DND-41 (cell line): ENCODE data around the gene IDS.
"Not testable (repeated sequence)": the region's sequence is repeated elsewhere in the genome, so short reads cannot be mapped to it uniquely, and the experiment has no call there.

Experiments
- ATAC-seq: fragments of 200-7000 bp; cut with Tn5 transposase; 3 replicates; pipeline ENCODE4 v1.9.1; 2021; ENCODE audit warnings: low read depth; ENCODE audit not compliant: insufficient read depth
- DNase-seq: peaks from one replicate; pipeline ENCODE4 v3.0.0-alpha.2; 2020
- H2AFZ ChIP-seq: 2 replicates; pipeline ENCODE4 v1.6.0; 2012; ENCODE audit warnings: low read depth, low read length
- H3K27ac ChIP-seq: 2 replicates; pipeline ENCODE4 v1.5.1; 2012; ENCODE audit warnings: low read length, inconsistent platforms
- H3K27me3 ChIP-seq: fragments of 200-600 bp; sonication (generic); 2 replicates; pipeline ENCODE4 v1.6.0; 2012; ENCODE audit warnings: low read length, mild to moderate bottlenecking, inconsistent platforms; ENCODE audit not compliant: insufficient read depth, poor library complexity
- H3K36me3 ChIP-seq: 2 replicates; pipeline ENCODE4 v1.5.1; 2012; ENCODE audit warnings: low read length, inconsistent platforms; ENCODE audit not compliant: insufficient read depth
- H3K4me1 ChIP-seq: 2 replicates; pipeline ENCODE4 v1.5.1; 2012; ENCODE audit warnings: mild to moderate bottlenecking, low read length; ENCODE audit not compliant: insufficient read depth
- H3K4me2 ChIP-seq: 2 replicates; pipeline ENCODE4 v1.6.0; 2012; ENCODE audit warnings: mild to moderate bottlenecking, moderate library complexity, low read length, inconsistent platforms; ENCODE audit not compliant: insufficient read depth
- H3K4me3 ChIP-seq, 2 experiments: fragments of 200-600 bp in 1 of 2; shearing (Covaris generic) in 1 of 2; 2 replicates each; pipeline ENCODE4 v1.5.1; 2012 to 2016; ENCODE audit warnings: inconsistent platforms in 2 of 2, low read length in 2 of 2, mild to moderate bottlenecking in 2 of 2, low read depth in 1 of 2, moderate library complexity in 1 of 2
- H3K79me2 ChIP-seq: 2 replicates; pipeline ENCODE4 v1.6.0; 2012; ENCODE audit warnings: low read length, inconsistent platforms; ENCODE audit not compliant: insufficient read depth
- H3K9ac ChIP-seq: 2 replicates; pipeline ENCODE4 v1.6.0; 2012; ENCODE audit warnings: low read depth, mild to moderate bottlenecking, inconsistent platforms, low read length, moderate library complexity
- H3K9me3 ChIP-seq: 2 replicates; pipeline ENCODE4 v1.5.1; 2012; ENCODE audit warnings: low read length, moderate library complexity, mild to moderate bottlenecking, inconsistent platforms; ENCODE audit not compliant: insufficient read depth, severe bottlenecking
- H4K20me1 ChIP-seq: 2 replicates; pipeline ENCODE4 v1.6.0; 2012; ENCODE audit warnings: low read length; ENCODE audit not compliant: insufficient read depth
- CTCF ChIP-seq: IDR thresholded peaks from 2 replicates; pipeline ENCODE4 v1.5.1; 2012; ENCODE audit warnings: borderline replicate concordance, low read length, moderate library complexity, mild to moderate bottlenecking; ENCODE audit not compliant: poor library complexity, severe bottlenecking; ENCODE audit errors: extremely low read depth
- EZH2 ChIP-seq: IDR thresholded peaks from 3 replicates; pipeline ENCODE4 v1.6.1; 2012; ENCODE audit warnings: borderline replicate concordance, low read depth, mild to moderate bottlenecking, moderate library complexity, low read length, inconsistent platforms; ENCODE audit not compliant: severe bottlenecking

IDS gene

GRCh38 chrX:149531599-149531998, 26.5 kb upstream of the IDS start:
- H3K4me3 ChIP-seq, result no peak overlapping the region
- H3K27me3 ChIP-seq, result no peaks in the 10 kb centered on the region
- H3K4me2 ChIP-seq, result no peak overlapping the region
- no peaks in the 10 kb centered on the region for H3K79me2 ChIP-seq
- H3K27ac ChIP-seq, result no peak overlapping the region
- H3K9ac ChIP-seq, result no peak overlapping the region
- DNase-seq, result no peak
- no peak for ATAC-seq
- no peak overlapping the region for H2AFZ ChIP-seq
- no peaks in the 10 kb centered on the region for H3K4me1 ChIP-seq
- H4K20me1 ChIP-seq, result no peaks in the 10 kb centered on the region
- no peaks in the 10 kb centered on the region; the same call in 1 of the 2 replicates for H3K36me3 ChIP-seq
- no peak for TF ChIP-seq CTCF
- TF ChIP-seq EZH2, result no peak
- H3K9me3 ChIP-seq, result no peaks in the 10 kb centered on the region

- H2AFZ ChIP-seq, result no peak overlapping the region
- H3K27ac ChIP-seq, result no peak overlapping the region
- H3K79me2 ChIP-seq, result no peaks in the 10 kb centered on the region
- H3K36me3 ChIP-seq, result no peaks in the 10 kb centered on the region; the same call in 1 of the 2 replicates
- DNase-seq (no peak), ATAC-seq (no peak)
- H3K4me1 ChIP-seq, result peaks cover 13% of the 10 kb centered on the region
- H3K4me3 ChIP-seq, result no peak overlapping the region
- H3K9ac ChIP-seq, result no peak overlapping the region
- H3K4me2 ChIP-seq, result no peak overlapping the region
- no peaks in the 10 kb centered on the region for H4K20me1 ChIP-seq
- no peaks in the 10 kb centered on the region for H3K27me3 ChIP-seq
- TF ChIP-seq EZH2 (no peak), CTCF (no peak)
- no peaks in the 10 kb centered on the region for H3K9me3 ChIP-seq
Measured at GRCh38 chrX:149528381-149528780, 23.3 kb upstream of the IDS start.

- H3K4me1 ChIP-seq, result peaks cover 13% of the 10 kb centered on the region
- peak; percentile 40 for DNase-seq
- H3K9ac ChIP-seq, result no peak overlapping the region
- H3K9me3 ChIP-seq, result no peaks in the 10 kb centered on the region
- no peaks in the 10 kb centered on the region for H3K27me3 ChIP-seq
- peak; percentile 35; the same call in 2 of the 3 replicates for ATAC-seq
- no peak overlapping the region for H2AFZ ChIP-seq
- TF ChIP-seq EZH2, result no peak
- peak; percentile 58 for TF ChIP-seq CTCF
- no peak overlapping the region for H3K27ac ChIP-seq
- H3K36me3 ChIP-seq, result no peaks in the 10 kb centered on the region; the same call in 1 of the 2 replicates
- H4K20me1 ChIP-seq, result no peaks in the 10 kb centered on the region
- H3K4me2 ChIP-seq, result no peak overlapping the region
- no peaks in the 10 kb centered on the region for H3K79me2 ChIP-seq
- no peak overlapping the region for H3K4me3 ChIP-seq
Measured at GRCh38 chrX:149527705-149528104, 22.6 kb upstream of the IDS start.

GRCh38 chrX:149526318-149527033, 21.4 kb upstream of the IDS start:
- H3K9ac ChIP-seq, H3K27me3 ChIP-seq, H3K79me2 ChIP-seq: not testable (repeated sequence)

GRCh38 chrX:149525903-149526302, 20.8 kb upstream of the IDS start:
- H3K4me2 ChIP-seq, result peak overlapping the region; percentile 45; the same call in 1 of the 2 replicates
- H3K27ac ChIP-seq, result peak overlapping the region; percentile 49; the same call in 1 of the 2 replicates

More at GRCh38 chrX:149526318-149527033, 21.4 kb upstream of the IDS start:
- H3K4me1 ChIP-seq, result peaks cover 13% of the 10 kb centered on the region
- DNase-seq, H3K27ac ChIP-seq, H3K9me3 ChIP-seq, H4K20me1 ChIP-seq, H2AFZ ChIP-seq, H3K4me2 ChIP-seq, ATAC-seq, H3K36me3 ChIP-seq, H3K4me3 ChIP-seq: not testable (repeated sequence)

GRCh38 chrX:149525389-149525788, 20.3 kb upstream of the IDS start:
- H2AFZ ChIP-seq, result peak overlapping the region; percentile 39; the same call in 1 of the 2 replicates
- not testable (repeated sequence) for H3K36me3 ChIP-seq, H3K9me3 ChIP-seq, H3K79me2 ChIP-seq, H3K27me3 ChIP-seq, H4K20me1 ChIP-seq
- peak; percentile 78 for DNase-seq
- H3K4me1 ChIP-seq, result peaks cover 13% of the 10 kb centered on the region
- H3K9ac ChIP-seq, result 0 out of 2 replicates have a peak overlapping the region, but pooled peaks have one; percentile 21
- peak overlapping the region in 1 of 2 experiments; percentile 42; a peak in 1 of 4 replicates for H3K4me3 ChIP-seq
- H3K27ac ChIP-seq, result peak overlapping the region; percentile 80
- ATAC-seq, result peak; percentile 97
- H3K4me2 ChIP-seq, result peak overlapping the region; percentile 52; the same call in 1 of the 2 replicates

More at GRCh38 chrX:149525903-149526302, 20.8 kb upstream of the IDS start:
- 0 out of 3 replicates have a peak, but pooled peaks have one; percentile 1 for ATAC-seq
- Histone ChIP-seq H3K4me1 (peaks cover 13% of the 10 kb centered on the region), H2AFZ (0 out of 2 replicates have a peak overlapping the region, but pooled peaks have one; percentile 8)
- H3K9ac ChIP-seq, H3K4me3 ChIP-seq, DNase-seq, H3K36me3 ChIP-seq, H3K27me3 ChIP-seq, H3K79me2 ChIP-seq, H4K20me1 ChIP-seq, H3K9me3 ChIP-seq: not testable (repeated sequence)
